HG03342 (cell line): Measurements from ENCODE around the gene UVSSA.
"Not testable (repeated sequence)": the region's sequence is repeated elsewhere in the genome, so short reads cannot be mapped to it uniquely, and the experiment has no call there.

Experiments
- ATAC-seq: cut with Tn5 transposase; IDR thresholded peaks from one replicate; pipeline ENCODE4 v1.9.1; 2021; ENCODE audit warnings: mild to moderate bottlenecking, moderate library complexity; ENCODE audit not compliant: unreplicated experiment

Gene UVSSA

DNA sequence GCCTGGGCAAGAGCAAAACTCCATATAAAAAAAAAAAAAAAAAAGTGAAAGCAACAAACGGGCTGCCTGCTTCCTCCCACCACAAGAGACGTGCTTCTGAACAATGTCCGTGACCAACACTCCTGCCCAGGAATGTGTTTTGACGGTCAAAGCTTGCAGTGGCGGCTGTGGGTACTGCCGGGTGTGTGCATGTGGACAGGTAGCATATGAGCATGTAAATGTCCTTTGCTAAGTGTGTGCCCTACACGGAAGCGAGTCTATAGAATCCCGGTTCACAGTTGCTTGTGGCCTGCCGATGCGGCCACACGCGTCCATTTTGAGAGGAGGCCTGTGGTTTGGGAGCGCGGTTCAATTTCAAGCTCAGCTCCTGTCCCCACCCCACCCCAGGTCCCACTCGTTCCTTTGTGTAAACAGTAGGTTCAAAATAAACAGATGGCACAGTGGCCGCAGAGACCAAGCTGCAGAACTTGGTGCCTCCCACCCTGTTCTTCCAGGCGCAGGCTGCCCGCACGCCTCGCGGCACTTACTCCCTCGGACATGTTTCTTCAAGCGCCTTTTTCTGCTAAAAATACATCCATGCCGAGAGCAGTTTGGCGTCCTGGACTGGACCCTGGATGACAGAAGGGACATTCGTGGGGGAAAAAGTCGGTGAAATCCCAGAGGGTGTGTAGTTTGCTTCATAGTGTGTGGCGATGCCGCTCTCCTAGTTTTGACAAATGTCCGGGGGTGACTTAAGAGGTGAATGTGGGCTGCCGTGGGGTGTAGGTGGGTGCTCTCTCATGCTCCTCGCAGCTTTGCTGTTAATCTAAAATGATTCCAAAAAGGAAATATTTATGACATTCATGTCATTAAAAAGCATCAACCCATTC is 70.7 kb downstream of the UVSSA start:
- no peak for ATAC-seq

DNA sequence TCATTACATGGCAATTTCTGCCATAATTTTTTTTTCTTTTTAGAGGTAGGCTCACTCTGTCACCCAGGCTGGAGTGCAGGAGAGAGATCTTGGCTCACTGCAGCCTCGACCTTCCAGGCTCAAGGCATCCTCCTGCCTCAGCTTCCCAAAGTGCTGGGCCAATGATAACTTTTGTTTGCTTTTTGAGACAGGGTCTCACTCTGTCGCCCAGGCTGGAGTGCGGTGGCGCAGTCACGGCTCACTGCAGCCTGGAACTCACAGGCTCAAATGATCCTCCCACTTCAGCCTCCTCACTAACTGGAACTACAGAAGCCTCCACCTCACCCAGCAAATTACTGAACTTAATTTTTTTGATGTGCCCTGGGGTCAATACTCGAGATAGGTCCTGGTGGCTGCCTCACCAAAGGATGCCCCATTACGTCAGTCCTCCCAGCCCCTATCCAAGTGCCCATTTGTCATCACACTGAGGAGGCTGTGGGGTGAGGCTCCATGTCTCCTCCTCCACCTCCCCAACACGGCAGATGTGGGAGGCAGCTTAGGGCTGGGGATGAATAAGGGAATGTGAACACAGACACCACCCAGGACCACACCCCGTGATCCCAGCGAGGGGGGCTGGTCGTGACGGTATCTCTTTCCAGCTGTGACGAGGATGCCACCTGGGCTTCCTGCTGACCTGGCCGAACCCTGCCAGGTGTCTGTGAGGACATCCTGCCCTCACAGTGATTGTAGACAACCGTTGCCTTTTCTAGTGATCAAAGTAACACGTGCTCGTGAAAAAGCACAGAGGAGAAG is 71.7 kb downstream of the UVSSA start:
- ATAC-seq = no peak

DNA sequence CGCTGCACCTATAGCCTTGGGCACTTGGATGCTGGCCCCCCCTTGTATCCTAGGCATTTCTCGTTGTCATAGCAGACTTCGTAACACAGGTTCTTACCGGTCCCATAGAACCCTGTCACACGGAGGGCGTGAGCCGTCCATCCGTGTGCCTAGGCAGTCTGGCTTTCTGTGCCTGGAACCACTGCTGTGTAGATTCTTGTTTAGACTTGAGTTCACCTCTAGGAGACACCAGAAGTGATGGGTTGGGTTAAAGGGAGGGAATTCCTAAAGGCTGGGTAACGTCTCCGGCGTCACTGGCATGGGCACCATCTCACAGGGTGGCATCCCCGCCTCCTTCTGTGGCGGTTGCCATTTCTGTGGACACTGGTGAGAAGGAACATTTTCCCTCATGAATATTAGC is 72.7 kb downstream of the UVSSA start:
- ATAC-seq = no peak

DNA sequence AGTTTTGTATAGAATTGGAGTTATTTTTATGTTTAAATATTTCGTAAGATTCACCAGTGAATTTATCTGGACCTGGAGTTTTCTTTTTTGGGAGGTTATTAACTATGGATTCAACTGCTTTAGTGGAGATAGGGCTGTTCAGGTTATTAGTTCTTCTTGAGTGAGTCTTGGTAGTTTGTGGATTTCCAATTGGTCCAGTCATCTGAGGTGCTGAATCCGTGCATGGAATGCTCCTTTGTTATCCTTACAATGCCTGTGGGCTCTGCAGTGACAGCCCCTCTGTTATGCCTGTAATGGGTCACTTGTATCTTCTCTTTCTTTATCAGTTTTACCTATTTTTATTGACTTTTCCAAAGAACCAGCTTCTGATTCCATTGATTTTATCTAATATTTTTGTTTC is 74.6 kb downstream of the UVSSA start:
- ATAC-seq = no peak

DNA sequence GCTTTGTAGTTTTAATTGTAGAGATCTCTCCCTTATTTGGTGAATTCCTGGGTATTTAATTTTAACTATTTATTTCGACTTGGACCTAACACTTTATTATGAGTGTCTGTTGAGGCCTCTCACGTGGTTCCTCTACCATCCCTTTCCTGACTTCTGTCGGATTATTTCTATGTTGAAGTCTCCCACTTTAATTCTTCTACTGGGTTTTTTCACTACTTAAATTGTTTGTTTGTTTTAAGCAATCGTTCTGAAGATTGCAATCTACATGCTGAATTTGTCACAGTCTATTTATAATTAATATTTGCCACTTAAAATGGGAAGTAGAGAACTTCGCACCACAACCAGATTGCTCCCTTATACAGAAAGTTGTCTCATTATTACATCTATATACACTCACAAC is 80.0 kb downstream of the UVSSA start:
- no peak for ATAC-seq

DNA sequence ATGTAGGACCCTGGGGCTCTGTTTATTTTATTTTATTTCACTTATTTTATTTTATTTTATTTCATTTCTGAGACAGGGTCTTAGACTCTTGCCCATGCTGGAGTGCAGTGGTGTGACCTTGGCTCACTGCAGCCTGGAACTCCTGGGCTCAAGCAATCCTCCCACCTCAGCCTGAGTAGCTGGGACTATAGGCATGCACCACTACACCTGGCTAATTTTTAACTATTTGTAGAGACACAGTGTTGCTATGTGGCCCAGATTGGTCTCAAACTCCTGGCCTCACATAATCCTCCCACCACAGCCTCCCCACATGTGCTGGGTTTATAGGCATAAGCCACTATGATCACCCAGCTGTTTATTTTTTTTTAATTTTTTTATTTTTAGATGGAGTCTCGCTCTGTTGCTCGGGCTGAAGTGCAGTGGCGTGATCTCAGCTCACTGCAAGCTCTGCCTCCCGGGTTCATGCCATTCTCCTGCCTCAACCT is 96.7 kb downstream of the UVSSA start:
- ATAC-seq = not testable (repeated sequence)
